ENCODE data around the gene SPINK4.

The SPINK4 gene

GRCh38 chr9:33291901-33292300, 51.9 kb downstream of the SPINK4 start:
- no peak for DNase-seq (ENCODE audit: low spot score)

- DNase-seq (ENCODE audit: low spot score): no peak
Observed at GRCh38 chr9:33293782-33294181, 53.8 kb downstream of the SPINK4 start.

GRCh38 chr9:33294670-33295432, 54.9 kb downstream of the SPINK4 start:
- DNase-seq (ENCODE audit: low spot score): no peak

GRCh38 chr9:33295571-33295970, 55.6 kb downstream of the SPINK4 start:
- DNase-seq (ENCODE audit: low spot score): no peak

GRCh38 chr9:33297432-33297831, 57.5 kb downstream of the SPINK4 start:
- DNase-seq (ENCODE audit: low spot score): no peak
